GM21717 (cell line): ENCODE data around the gene TAS2R5.
"Not testable (repeated sequence)": the region's sequence is repeated elsewhere in the genome, so short reads cannot be mapped to it uniquely, and the experiment has no call there.

Experiments used
- ATAC-seq: cut with Tn5 transposase; IDR thresholded peaks from one replicate; pipeline ENCODE4 v1.9.1; 2021; ENCODE audit warnings: mild to moderate bottlenecking, moderate library complexity; ENCODE audit not compliant: unreplicated experiment

Gene TAS2R5, protein sequence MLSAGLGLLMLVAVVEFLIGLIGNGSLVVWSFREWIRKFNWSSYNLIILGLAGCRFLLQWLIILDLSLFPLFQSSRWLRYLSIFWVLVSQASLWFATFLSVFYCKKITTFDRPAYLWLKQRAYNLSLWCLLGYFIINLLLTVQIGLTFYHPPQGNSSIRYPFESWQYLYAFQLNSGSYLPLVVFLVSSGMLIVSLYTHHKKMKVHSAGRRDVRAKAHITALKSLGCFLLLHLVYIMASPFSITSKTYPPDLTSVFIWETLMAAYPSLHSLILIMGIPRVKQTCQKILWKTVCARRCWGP

DNA sequence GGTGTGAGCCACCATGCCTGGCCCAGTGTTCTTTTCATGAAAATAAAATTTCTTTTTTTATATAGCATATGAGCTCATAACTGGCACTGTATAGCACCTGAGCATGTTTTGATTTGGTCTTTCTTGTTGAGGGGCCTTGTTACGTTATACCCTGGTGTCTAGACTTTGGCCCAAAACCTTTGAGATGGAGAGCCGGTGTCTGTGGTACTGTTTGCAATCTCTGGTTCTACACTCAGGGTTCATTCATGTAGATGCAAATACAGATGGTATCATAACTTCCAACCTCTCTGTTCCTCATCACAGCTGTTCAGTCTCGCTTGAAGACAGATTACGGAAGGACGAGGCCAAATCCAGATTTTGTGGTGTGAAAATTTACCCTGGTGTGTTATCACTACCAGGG is at the start of gene TAS2R5:
TSS of gene TAS2R5 (plus strand) at position 301 of the 400 bp plus-strand sequence. CDS start 145 bp downstream, outside the sequence.
- no peak for ATAC-seq

DNA sequence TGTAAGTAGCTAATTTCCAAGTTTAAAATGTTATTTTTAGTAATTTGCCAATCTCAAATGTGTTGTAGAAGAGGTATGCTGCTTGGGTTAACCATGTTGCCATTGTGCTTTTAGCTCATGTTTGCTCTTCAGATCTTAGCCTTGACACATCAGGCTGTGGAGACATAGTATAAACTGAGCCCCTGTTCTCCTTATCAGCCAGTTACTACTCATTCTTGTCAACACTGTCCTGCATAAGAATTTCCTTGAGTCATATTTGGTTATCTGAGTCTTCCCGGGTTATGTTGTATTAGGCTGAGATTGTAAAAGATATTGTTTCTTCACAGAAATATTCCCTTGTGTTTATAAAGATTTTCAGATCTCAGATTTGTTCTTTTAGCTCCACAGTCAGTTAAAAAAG is 47.8 kb upstream of the TAS2R5 start:
- no peak for ATAC-seq

DNA sequence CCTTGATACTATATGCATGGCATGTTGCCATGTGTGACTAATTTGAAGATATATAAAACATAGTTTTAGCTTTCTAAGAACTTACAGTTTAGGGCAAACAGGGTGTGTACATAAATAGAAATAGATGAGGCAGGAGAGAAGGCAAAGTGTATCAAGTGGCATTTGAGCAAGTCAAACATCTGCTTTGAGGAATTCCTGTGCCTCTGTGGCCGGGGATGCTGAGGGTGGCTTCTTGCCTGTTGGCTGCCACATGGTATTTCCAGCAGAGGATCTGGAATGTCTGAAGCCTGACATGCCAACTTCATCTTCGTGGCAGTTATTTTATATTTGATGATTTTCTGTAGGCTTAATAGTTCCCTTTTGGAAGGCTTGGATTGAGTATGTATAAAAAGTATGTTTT is 45.9 kb upstream of the TAS2R5 start:
- no peak for ATAC-seq

DNA sequence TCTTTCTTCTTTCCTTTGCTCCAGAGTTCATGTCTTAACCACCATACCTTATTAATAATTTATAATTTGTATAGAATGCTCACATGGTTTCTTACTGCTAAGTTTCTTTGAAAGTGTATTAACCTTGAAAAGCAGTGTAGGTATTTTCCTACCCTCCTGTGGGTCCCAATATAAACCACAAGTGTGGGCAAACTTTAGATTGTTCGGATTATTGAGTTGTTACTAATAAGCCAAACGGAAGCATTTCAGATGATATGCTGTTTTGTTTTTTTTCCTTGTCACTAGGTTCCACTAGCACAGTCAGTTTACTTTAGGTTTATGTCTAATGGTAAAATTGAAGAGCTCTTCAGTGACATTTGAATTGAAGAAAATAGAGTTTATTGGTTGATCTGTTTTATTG is 41.6 kb upstream of the TAS2R5 start:
- ATAC-seq: no peak

DNA sequence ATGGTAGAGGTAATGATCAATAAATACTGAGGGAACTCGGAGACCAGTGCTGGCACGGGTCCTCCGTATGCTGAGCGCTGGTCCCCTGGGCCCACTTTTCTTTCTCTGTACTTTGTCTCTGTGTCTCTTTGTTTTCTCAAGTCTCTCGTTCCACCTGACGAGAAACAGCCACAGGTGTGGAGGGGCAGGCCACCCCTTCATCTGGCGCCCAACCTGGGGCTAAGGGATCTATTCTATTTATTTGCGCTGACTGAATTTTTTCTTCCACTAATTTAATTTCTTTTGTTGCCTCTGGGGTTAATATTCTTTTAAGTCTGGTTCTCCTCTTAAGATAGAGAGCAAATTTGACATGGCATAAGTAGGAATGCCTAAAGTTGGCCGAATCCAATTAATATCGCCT is 38.1 kb upstream of the TAS2R5 start:
- ATAC-seq: not testable (repeated sequence)

DNA sequence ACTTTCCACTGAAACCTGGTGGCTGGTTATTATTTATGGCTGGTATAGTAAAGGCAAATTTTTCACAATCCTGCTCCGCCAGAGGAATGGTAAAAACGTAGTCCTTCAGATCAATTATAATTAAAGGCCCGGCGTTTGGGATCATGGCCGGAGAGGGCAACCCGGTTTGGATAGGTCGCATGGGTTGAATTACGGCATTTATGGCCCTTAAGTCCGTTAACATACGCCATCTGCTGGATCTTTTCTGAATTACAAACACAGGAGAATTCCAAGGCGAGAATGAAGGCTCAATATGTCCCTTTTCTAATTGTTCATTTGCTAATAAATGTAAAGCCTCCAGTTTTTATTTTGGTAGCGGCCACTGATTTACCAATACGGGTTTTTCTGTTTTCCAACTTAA is 37.4 kb upstream of the TAS2R5 start:
- no peak for ATAC-seq

DNA sequence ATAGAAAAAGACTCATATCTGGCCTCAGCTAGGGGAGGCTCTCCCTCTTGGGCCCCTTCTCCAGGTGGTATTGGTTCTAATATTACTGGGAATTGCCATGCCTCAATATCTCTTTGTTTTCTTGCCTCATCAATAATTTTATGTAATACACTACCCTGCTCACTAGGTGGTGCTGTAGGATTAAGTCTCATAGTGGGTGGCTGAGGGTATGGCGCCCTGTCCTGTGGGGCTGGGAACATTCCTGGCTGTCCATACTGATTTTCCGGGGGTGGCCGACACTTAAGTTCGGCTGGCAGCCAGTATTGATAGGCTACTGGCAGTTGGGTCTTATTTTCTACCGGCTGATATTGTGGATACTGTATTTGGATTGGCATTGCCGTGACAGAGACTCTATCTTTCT is 35.1 kb upstream of the TAS2R5 start:
- ATAC-seq: no peak

DNA sequence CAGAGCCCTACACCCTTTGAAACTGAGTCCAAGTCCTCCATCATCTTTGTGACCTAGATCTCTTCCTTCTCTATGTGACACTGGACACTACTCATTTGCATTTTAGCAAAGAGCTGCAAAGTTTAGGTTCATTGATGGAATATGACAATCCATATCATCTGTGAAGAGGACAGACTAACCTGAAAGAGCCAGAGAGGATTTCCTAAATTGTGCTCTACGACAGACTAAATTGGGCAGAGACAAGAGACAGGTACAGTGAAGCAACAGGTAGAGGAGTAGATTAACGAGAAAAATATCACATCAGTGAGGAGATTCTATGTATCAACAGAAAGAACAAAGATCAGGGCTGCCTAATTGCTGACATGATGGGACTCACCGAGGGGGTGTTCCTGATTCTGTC is 26.2 kb upstream of the TAS2R5 start, which contains the start of gene TAS2R3:
TSS of gene TAS2R3 (plus strand) at position 301 of the 400 bp plus-strand sequence. CDS start at position 363, 62 bp downstream.
- ATAC-seq: no peak

DNA sequence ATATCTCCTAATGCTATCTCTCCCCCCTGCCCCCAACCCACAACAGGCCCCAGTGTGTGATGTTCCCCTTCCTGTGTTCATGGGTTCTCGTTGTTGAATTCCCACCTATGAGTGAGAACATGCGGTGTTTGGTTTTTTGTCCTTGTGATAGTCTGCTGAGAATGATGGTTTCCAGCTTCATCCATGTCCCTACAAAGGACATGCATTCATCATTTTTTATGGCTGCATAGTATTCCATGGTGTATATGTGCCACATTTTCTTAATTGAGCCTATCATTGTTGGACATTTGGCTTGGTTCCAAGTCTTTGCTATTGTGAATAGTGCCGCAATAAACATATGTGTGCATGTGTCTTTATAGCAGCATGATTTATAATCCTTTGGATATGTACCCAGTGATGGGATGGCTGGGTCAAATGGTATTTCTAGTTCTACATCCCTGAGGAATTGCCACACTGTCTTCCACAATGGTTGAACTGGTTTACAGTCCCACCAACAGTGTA is 19.9 kb upstream of the TAS2R5 start:
- ATAC-seq: not testable (repeated sequence)

DNA sequence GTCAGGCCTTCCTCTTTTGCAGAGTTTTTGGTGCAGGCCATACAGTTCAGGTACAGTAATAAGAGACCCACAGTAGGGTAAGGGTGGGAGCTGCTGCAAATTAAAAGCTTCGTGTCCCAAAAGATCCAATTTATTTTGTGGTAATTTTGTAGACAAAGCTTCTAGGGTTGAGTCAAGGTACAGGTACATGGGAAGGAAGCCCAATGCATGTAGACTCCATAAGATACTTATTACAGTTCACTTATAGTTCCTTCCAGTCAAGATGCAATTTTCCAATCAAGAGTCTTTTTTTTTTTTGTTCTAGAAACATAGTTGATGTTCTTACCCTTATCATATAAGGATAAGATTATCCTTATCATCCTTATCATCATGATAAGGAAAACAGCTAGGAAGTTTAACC is 13.6 kb upstream of the TAS2R5 start, which contains the start of gene TAS2R4:
TSS of gene TAS2R4 (plus strand) at position 301 of the 400 bp plus-strand sequence. CDS start 1,815 bp downstream, outside the sequence.
- ATAC-seq: no peak

DNA sequence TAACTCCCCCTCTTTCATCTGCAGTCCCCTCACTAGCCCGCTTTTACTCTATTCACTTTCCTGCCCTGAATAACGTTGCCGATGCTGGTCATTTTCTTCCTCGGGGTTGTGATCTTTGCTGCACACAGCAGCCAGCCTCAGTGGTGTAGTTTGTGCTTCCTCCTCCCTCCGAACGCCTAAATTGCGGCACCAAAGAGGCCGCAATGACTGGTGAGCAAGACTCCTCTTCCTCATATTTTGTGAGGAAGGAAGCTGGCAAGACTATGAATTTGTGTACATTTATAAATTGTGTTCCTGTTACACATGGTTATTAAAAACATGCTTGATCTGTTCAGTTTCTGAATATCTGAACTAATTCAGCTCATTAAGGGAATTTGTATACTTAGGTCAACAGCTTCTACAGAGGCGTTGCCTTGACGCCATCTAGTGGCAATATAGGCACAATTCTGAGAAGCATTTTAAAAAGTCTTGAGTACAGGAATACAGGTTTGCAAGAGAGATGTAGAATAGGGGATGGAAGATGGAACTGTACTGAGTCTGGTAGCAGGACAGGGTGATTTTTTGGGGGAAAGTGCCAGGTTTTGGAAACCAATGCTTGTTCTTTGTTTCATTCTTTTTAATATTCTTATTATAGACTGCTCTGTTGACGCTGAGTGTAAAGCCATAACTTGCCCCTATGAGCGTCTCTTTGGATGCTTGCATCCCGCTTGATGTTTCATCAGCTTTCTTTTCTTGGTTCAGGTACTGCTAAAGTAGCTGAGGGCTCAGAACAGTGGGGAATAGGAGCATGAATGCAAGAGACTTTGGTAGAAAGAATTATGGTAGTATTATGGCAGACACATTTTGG is 4.1 kb upstream of the TAS2R5 start:
- peak; percentile 64 for ATAC-seq

DNA sequence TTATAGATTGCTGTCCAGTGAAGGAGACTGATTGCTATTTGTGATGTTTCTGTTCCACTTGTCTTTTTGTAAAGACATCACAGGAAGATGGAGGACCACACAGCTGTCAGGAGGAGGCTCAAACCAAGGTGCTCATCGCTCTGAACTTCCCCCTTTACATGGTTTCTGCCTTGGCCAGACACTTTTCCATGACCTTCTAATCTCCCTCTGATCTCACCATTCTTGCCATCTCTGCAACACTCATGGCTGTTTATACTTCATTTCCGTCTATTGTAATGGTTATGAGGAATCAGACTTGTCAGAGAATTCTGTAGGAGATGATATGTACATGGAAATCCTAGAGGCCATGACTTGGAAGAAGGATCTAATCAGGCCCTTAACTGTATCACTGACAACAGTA is 1.7 kb upstream of the TAS2R5 start:
- no peak for ATAC-seq

DNA sequence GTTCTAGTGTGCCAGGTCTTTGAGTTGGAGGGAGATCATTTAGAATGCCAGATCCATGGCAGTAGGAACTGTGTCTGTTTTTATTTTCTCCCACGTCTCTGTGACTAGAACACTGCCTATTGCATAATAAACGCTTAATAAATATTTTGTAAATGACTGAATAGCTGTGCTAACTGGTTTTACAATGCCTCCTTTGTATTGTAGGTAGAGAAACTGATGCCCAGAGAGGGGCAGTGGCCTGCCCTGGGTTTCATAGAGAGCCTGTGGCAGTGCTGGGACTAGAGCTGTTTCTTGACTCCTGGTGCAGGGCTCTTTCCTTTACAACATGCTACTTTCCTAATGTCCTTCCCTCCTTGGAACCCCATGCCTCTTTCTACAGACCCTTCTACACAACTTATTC is 2.5 kb downstream of the TAS2R5 start:
- no peak for ATAC-seq

DNA sequence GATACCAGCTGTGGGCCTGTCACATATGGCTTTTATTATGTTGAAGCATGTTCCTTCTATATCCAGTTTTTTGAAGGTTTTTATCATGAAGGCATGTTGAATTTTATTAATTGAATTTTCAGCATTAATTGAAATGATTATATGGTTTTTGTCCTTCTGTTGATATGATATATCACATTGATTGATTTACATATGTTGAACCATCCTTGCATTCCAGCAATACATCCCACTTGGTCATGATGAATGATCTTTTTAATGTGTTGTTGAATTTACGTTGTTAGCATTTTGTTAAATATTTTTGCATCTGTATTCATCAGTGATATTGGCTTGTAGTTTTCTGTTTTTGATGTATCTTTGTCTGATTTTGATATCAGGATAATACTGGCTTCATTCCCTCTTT is 30.1 kb downstream of the TAS2R5 start:
- ATAC-seq: no peak

DNA sequence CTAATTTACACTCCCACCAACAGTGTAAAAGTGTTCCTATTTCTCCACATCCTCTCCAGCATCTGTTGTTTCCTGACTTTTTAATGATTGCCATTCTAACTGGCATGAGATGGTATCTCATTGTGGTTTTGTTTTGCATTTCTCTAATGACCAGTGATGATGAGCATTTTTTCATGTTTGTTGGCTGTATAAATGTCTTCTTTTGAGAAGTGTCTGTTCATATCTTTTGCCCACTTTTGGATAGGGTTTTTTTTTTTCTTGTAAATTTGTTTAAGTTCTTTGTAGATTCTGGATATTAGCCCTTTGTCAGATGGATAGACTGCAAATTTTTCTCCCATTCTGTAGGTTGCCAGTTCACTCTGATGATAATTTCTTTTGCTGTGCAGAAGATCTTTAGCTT is 32.4 kb downstream of the TAS2R5 start:
- ATAC-seq: not testable (repeated sequence)

DNA sequence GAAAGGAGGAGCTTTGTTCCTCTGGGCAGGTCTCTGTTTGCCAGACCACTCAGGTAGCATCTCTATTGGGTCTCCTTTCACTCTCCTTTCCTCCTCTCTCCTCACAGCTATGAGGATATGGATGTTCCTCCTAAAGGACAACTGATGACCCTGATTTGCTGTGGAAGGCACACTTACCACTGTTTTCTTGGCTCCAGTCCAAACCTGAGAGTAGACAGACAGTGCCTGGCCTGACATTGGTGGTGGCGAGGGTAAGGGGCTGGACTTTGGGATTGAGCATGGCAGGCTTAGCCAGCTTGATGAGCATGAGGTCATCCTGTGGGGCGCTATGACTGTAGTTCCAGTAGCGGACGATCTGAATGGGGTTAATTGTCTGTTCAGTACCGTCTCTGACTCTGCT is 47.7 kb downstream of the TAS2R5 start:
- no peak for ATAC-seq

DNA sequence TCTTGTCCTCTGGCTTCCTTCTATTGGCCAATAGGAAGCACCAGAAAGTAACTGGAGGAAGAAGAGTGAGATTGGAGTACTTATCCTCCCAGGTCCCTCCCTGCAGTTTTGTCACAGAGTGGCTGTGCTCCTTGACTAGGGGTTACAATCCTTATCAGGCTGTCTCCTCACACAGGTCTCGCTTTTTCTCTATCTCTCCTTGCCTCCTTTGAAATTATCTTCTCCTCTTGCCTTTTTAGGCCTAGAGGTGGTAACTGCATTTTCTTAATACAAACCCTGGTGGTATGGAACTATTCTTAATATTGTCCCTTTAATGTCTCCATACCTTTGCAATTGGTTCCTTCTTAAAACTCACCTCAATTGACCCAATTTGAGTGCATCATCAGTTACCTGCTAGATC is 48.6 kb downstream of the TAS2R5 start:
- no peak for ATAC-seq

DNA sequence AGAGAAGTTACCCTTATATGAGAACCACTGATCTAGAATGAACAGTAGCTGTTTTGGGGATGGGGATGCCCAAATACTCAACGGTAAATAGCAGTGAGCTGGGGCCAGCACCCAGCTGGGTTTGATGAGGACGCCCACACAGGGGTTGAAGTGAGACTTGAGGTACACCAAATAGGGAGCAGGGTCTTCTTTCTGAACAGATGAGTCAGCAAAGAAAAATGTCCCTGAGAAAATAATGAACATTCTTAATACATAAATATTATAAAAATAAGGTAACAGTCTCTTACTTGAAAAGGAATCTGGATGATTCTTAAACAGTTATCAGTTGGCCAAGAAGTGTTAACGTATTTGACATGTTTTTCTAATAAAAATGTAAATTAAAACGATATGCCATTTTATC is 49.2 kb downstream of the TAS2R5 start:
- ATAC-seq: no peak

DNA sequence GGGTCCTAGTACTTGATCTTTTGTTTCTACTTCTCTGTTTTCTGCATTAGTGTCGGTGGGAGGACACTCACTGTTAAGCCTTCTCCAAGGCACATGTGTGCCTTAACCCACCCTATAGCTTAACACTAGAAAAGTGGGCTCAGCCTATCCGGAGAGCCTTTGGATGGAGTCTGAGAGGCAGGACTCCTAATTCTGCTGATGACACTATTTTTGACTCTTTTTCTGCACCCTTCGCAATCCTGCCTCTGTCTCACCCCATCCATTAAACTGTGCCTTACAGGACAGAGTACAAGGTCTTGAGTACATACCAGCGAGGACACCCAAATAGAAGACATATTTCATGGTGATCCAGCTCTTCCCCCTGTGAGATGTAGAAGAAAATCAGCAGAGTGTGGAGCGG is 50.7 kb downstream of the TAS2R5 start:
- ATAC-seq: no peak
